ENCODE results near the gene GCNT3. TPM values are rescaled to one million over a fixed set of nuclear protein-coding genes. Genes with fewer than 3 reads are reported as not detected.

GCNT3 gene
- total RNA-seq, 1 experiment from 2014 or later: 0.20 TPM

GRCh38 chr15:59583088-59583487 lies 28.5 kb upstream of the GCNT3 start (continued):
- TF ChIP-seq ARID4B (CRISPR knock-in tag; IDR thresholded peaks at IDR 0.05; ENCODE audit: borderline replicate concordance) (no peak), PREB (CRISPR knock-in tag; IDR thresholded peaks at IDR 0.05; ENCODE audit: borderline replicate concordance) (no peak), ZNF219 (CRISPR knock-in tag; IDR thresholded peaks at IDR 0.05; ENCODE audit: borderline replicate concordance) (no peak), SMAD3 (CRISPR knock-in tag; IDR thresholded peaks at IDR 0.05; ENCODE audit: borderline replicate concordance) (no peak), FOXP1 (CRISPR knock-in tag; IDR thresholded peaks at IDR 0.05; ENCODE audit: borderline replicate concordance) (no peak), CTCF (IDR thresholded peaks at IDR 0.05) (no peak), ESRRA (CRISPR knock-in tag; IDR thresholded peaks at IDR 0.05; ENCODE audit: borderline replicate concordance) (no peak)

- no peaks in the 10 kb centered on the region for H3K9me3 Mint-ChIP-seq
- no peak for TF ChIP-seq ZNF425 (CRISPR knock-in tag; conservative IDR thresholded peaks at IDR 0.05)
- no peak for TF ChIP-seq ZBTB21 (CRISPR knock-in tag; IDR thresholded peaks at IDR 0.05; ENCODE audit: borderline replicate concordance)
- no peak for TF ChIP-seq CTCF (IDR thresholded peaks at IDR 0.05)
- TF ChIP-seq TP53 (CRISPR knock-in tag; IDR thresholded peaks at IDR 0.05): no peak
- TF ChIP-seq GABPB1 (CRISPR knock-in tag; IDR thresholded peaks at IDR 0.05): peak; percentile 65
- TF ChIP-seq GRHL2 (CRISPR knock-in tag; IDR thresholded peaks at IDR 0.05; ENCODE audit: insufficient replicate concordance, severe bottlenecking): no peak
- no peaks in the 10 kb centered on the region for H3K27me3 Mint-ChIP-seq (ENCODE audit: low read depth)
- no peak for DNase-seq (ENCODE audit: low spot score)
- POLR2A ChIA-PET: interaction anchor here (0.6 kb wide), 1 partner anchor 319 kb away, joined by 8 read pairs; no protein-coding TSS in a partner anchor
- no peak for ATAC-seq
- H3K36me3 Mint-ChIP-seq: no peaks in the 10 kb centered on the region
- CTCF ChIA-PET: interaction anchor here (1.1 kb wide), 1 partner anchor 58 kb away, joined by 3 read pairs; no protein-coding TSS in a partner anchor
- H3K4me3 Mint-ChIP-seq: no peak overlapping the region
- H3K4me1 Mint-ChIP-seq: no peaks in the 10 kb centered on the region
- no peak overlapping the region for H3K27ac Mint-ChIP-seq
Observed at GRCh38 chr15:59587085-59587826, 24.3 kb upstream of the GCNT3 start.
